ENCODE data around the gene PLA2G4B.
"Not testable (repeated sequence)": the region's sequence is repeated elsewhere in the genome, so short reads cannot be mapped to it uniquely, and the experiment has no call there.

Gene PLA2G4B

GRCh38 chr15:41827290-41827879 is 11.3 kb upstream of the PLA2G4B start:
- no peak for TF ChIP-seq CTCF (IDR thresholded peaks at IDR 0.05; ENCODE audit: low read length, missing control alignments)
- no peak for DNase-seq (ENCODE audit: low read depth)
- peak overlapping the region; percentile 87 for H3K4me3 ChIP-seq (replicated peaks; ENCODE audit: low read depth, low read length)

GRCh38 chr15:41827880-41828806 is 10.5 kb upstream of the PLA2G4B start, which contains the start of gene JMJD7:
Gene JMJD7, plus strand, starts transcription at chr15:41828092. Its CDS starts 33 bp downstream, at chr15:41828125.
- TF ChIP-seq CTCF (IDR thresholded peaks at IDR 0.05; ENCODE audit: low read length, missing control alignments): no peak
- peak; percentile 87 for DNase-seq (ENCODE audit: low read depth)
- H3K4me3 ChIP-seq (replicated peaks; ENCODE audit: low read depth, low read length): peak within 1 kb of the TSS; percentile 87

GRCh38 chr15:41828807-41829141 is 9.9 kb upstream of the PLA2G4B start:
- TF ChIP-seq CTCF (IDR thresholded peaks at IDR 0.05; ENCODE audit: low read length, missing control alignments): no peak
- no peak for DNase-seq (ENCODE audit: low read depth)
- peak overlapping the region; percentile 87 for H3K4me3 ChIP-seq (replicated peaks; ENCODE audit: low read depth, low read length)

GRCh38 chr15:41829959-41830646 is 8.5 kb upstream of the PLA2G4B start:
- H3K4me3 ChIP-seq (replicated peaks; ENCODE audit: low read depth, low read length): no peak overlapping the region
- no peak for TF ChIP-seq CTCF (IDR thresholded peaks at IDR 0.05; ENCODE audit: low read length, missing control alignments)
- no peak for DNase-seq (ENCODE audit: low read depth)

- not testable (repeated sequence) for DNase-seq (ENCODE audit: low read depth)
These were observed 7.4 kb upstream of the PLA2G4B start for GRCh38 chr15:41831291-41831690.

GRCh38 chr15:41832208-41832607 is 6.4 kb upstream of the PLA2G4B start:
- no peak for TF ChIP-seq CTCF (IDR thresholded peaks at IDR 0.05; ENCODE audit: low read length, missing control alignments)
- no peak overlapping the region for H3K4me3 ChIP-seq (replicated peaks; ENCODE audit: low read depth, low read length)
- no peak for DNase-seq (ENCODE audit: low read depth)

More at GRCh38 chr15:41831291-41831690, 7.4 kb upstream of the PLA2G4B start:
- H3K4me3 ChIP-seq (replicated peaks; ENCODE audit: low read depth, low read length): not testable (repeated sequence)

GRCh38 chr15:41832875-41833274 is 5.8 kb upstream of the PLA2G4B start:
- no peak for DNase-seq (ENCODE audit: low read depth)
- no peak for TF ChIP-seq CTCF (IDR thresholded peaks at IDR 0.05; ENCODE audit: low read length, missing control alignments)

More at GRCh38 chr15:41832875-41833274, 5.8 kb upstream of the PLA2G4B start:
- H3K4me3 ChIP-seq (replicated peaks; ENCODE audit: low read depth, low read length): no peak overlapping the region

Data from fibroblast of pulmonary artery (primary cell).